ENCODE measurements around the gene ZPLD1.

Gene ZPLD1

GRCh38 chr3:102419786-102420185 lies 15.0 kb upstream of the ZPLD1 start:
- Histone ChIP-seq H3K4me2 (ENCODE audit: insufficient read depth, low read length) (no peak overlapping the region), H3K9me3 (ENCODE audit: insufficient read depth, low read length, severe bottlenecking) (no peaks in the 10 kb centered on the region), H3K9ac (ENCODE audit: low read depth, low read length) (no peak overlapping the region), H3K4me3 (ENCODE audit: low read depth in 1 of 2, low read length in 2 of 2) (no peak overlapping the region), H2AFZ (ENCODE audit: low read depth, low read length) (no peak overlapping the region), H3K79me2 (ENCODE audit: insufficient read depth, low read length) (no peaks in the 10 kb centered on the region), H3K36me3 (ENCODE audit: insufficient read depth, low read length) (no peaks in the 10 kb centered on the region), H3K27me3 (ENCODE audit: insufficient read depth, low read length, poor library complexity) (no peaks in the 10 kb centered on the region), H3K27ac (ENCODE audit: low read length) (no peak overlapping the region), H3K4me1 (ENCODE audit: insufficient read depth, low read length) (no peaks in the 10 kb centered on the region), H4K20me1 (ENCODE audit: insufficient read depth, low read length) (no peaks in the 10 kb centered on the region)
- no peak for TF ChIP-seq EZH2 (IDR thresholded peaks at IDR 0.05; ENCODE audit: borderline replicate concordance, low read depth, low read length, severe bottlenecking)
- TF ChIP-seq CTCF (IDR thresholded peaks at IDR 0.05; ENCODE audit: borderline replicate concordance, extremely low read depth, low read length, poor library complexity, severe bottlenecking), result no peak
- DNase-seq (no peak), ATAC-seq (ENCODE audit: insufficient read depth, low read depth) (no peak)

GRCh38 chr3:102441832-102442231 lies 7.0 kb downstream of the ZPLD1 start:
- no peak overlapping the region for H3K4me2 ChIP-seq (ENCODE audit: insufficient read depth, low read length)
- no peaks in the 10 kb centered on the region for H3K4me1 ChIP-seq (ENCODE audit: insufficient read depth, low read length)
- H3K9me3 ChIP-seq (ENCODE audit: insufficient read depth, low read length, severe bottlenecking), result no peaks in the 10 kb centered on the region
- DNase-seq, result no peak
- no peaks in the 10 kb centered on the region for H3K27me3 ChIP-seq (ENCODE audit: insufficient read depth, low read length, poor library complexity)
- no peak for ATAC-seq (ENCODE audit: insufficient read depth, low read depth)
- H3K9ac ChIP-seq (ENCODE audit: low read depth, low read length), result no peak overlapping the region
- no peak overlapping the region for H2AFZ ChIP-seq (ENCODE audit: low read depth, low read length)
- no peak overlapping the region for H3K27ac ChIP-seq (ENCODE audit: low read length)
- H3K36me3 ChIP-seq (ENCODE audit: insufficient read depth, low read length), result no peaks in the 10 kb centered on the region
- TF ChIP-seq CTCF (IDR thresholded peaks at IDR 0.05; ENCODE audit: borderline replicate concordance, extremely low read depth, low read length, poor library complexity, severe bottlenecking) (no peak), EZH2 (IDR thresholded peaks at IDR 0.05; ENCODE audit: borderline replicate concordance, low read depth, low read length, severe bottlenecking) (no peak)
- no peak overlapping the region for H3K4me3 ChIP-seq (ENCODE audit: low read depth in 1 of 2, low read length in 2 of 2)
- H3K79me2 ChIP-seq (ENCODE audit: insufficient read depth, low read length), result no peaks in the 10 kb centered on the region
- no peaks in the 10 kb centered on the region for H4K20me1 ChIP-seq (ENCODE audit: insufficient read depth, low read length)

GRCh38 chr3:102443021-102443420 lies 8.2 kb downstream of the ZPLD1 start:
- Histone ChIP-seq H4K20me1 (ENCODE audit: insufficient read depth, low read length) (no peaks in the 10 kb centered on the region), H3K27me3 (ENCODE audit: insufficient read depth, low read length, poor library complexity) (no peaks in the 10 kb centered on the region), H3K79me2 (ENCODE audit: insufficient read depth, low read length) (no peaks in the 10 kb centered on the region), H2AFZ (ENCODE audit: low read depth, low read length) (no peak overlapping the region), H3K27ac (ENCODE audit: low read length) (no peak overlapping the region), H3K4me3 (ENCODE audit: low read depth in 1 of 2, low read length in 2 of 2) (no peak overlapping the region), H3K36me3 (ENCODE audit: insufficient read depth, low read length) (no peaks in the 10 kb centered on the region), H3K9me3 (ENCODE audit: insufficient read depth, low read length, severe bottlenecking) (no peaks in the 10 kb centered on the region), H3K4me2 (ENCODE audit: insufficient read depth, low read length) (no peak overlapping the region), H3K9ac (ENCODE audit: low read depth, low read length) (no peak overlapping the region), H3K4me1 (ENCODE audit: insufficient read depth, low read length) (no peaks in the 10 kb centered on the region)
- no peak for ATAC-seq (ENCODE audit: insufficient read depth, low read depth)
- TF ChIP-seq EZH2 (IDR thresholded peaks at IDR 0.05; ENCODE audit: borderline replicate concordance, low read depth, low read length, severe bottlenecking) (no peak), CTCF (IDR thresholded peaks at IDR 0.05; ENCODE audit: borderline replicate concordance, extremely low read depth, low read length, poor library complexity, severe bottlenecking) (no peak)
- no peak for DNase-seq

- ATAC-seq (ENCODE audit: insufficient read depth, low read depth), result no peak
- Histone ChIP-seq H2AFZ (ENCODE audit: low read depth, low read length) (no peak overlapping the region), H3K27ac (ENCODE audit: low read length) (no peak overlapping the region), H3K36me3 (ENCODE audit: insufficient read depth, low read length) (no peaks in the 10 kb centered on the region), H3K4me1 (ENCODE audit: insufficient read depth, low read length) (no peaks in the 10 kb centered on the region), H3K4me2 (ENCODE audit: insufficient read depth, low read length) (no peak overlapping the region), H3K4me3 (ENCODE audit: low read depth in 1 of 2, low read length in 2 of 2) (no peak overlapping the region), H4K20me1 (ENCODE audit: insufficient read depth, low read length) (no peaks in the 10 kb centered on the region), H3K27me3 (ENCODE audit: insufficient read depth, low read length, poor library complexity) (no peaks in the 10 kb centered on the region), H3K9ac (ENCODE audit: low read depth, low read length) (no peak overlapping the region), H3K79me2 (ENCODE audit: insufficient read depth, low read length) (no peaks in the 10 kb centered on the region), H3K9me3 (ENCODE audit: insufficient read depth, low read length, severe bottlenecking) (no peaks in the 10 kb centered on the region)
- TF ChIP-seq CTCF (IDR thresholded peaks at IDR 0.05; ENCODE audit: borderline replicate concordance, extremely low read depth, low read length, poor library complexity, severe bottlenecking) (no peak), EZH2 (IDR thresholded peaks at IDR 0.05; ENCODE audit: borderline replicate concordance, low read depth, low read length, severe bottlenecking) (no peak)
- DNase-seq, result no peak
These were observed 9.3 kb downstream of the ZPLD1 start for GRCh38 chr3:102444101-102444500.

All from DND-41 (cell line).